OCI-LY7 (cell line): ENCODE data around the gene PNPLA6.

ENCODE experiments used
- EZH2phosphoT487 ChIP-seq: fragments of 200-600 bp; sonication (generic); IDR thresholded peaks from 2 replicates; pipeline ENCODE4 v1.6.1; 2018; ENCODE audit warnings: low read depth, borderline replicate concordance, mild to moderate bottlenecking, mixed run types, antibody characterized with exemption, low read length, moderate library complexity, mixed read lengths
- TF ChIP-seq, protein P1 (sequence below): fragments of 200-600 bp; sonication (generic); conservative IDR thresholded peaks from 2 replicates; pipeline ENCODE4 v1.5.1; 2014; ENCODE audit warnings: mild to moderate bottlenecking, antibody characterized with exemption, low read length, moderate library complexity, mixed read lengths

DNA sequence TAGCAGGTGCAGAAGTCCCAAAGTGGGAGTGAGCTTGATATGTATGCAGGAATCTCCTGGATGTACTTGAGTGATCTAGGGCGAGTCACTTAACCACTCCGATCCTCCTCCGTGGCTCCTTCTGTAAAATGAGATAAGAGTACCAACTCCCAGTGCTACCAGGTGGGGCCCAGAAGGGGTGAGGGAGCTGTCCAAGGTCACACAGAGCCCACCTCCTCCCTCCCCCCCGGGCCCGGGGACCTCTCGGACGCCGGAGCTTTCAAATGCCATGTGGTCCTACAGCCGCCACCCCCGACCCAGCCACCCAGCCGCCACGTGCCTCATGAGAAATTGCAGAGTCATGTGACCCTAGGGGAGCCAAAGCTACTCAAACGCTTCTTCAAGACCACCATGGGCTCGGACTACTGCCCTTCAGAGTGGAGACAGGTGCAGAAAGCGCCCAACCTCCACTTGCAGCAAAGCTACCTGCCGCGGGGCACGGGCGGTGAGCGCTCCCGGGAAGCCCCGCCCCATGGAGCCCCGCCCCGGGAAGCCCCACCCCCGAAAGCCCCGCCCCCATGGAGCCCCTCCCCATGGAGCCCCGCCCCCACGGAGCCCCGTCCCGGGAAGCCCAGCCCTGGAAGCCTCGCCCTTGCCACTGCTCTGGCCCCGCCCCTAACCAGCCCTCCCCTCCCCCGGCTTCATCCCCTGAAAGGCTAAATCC is 29.7 kb upstream of the PNPLA6 start:
- TF ChIP-seq, protein P1, sequence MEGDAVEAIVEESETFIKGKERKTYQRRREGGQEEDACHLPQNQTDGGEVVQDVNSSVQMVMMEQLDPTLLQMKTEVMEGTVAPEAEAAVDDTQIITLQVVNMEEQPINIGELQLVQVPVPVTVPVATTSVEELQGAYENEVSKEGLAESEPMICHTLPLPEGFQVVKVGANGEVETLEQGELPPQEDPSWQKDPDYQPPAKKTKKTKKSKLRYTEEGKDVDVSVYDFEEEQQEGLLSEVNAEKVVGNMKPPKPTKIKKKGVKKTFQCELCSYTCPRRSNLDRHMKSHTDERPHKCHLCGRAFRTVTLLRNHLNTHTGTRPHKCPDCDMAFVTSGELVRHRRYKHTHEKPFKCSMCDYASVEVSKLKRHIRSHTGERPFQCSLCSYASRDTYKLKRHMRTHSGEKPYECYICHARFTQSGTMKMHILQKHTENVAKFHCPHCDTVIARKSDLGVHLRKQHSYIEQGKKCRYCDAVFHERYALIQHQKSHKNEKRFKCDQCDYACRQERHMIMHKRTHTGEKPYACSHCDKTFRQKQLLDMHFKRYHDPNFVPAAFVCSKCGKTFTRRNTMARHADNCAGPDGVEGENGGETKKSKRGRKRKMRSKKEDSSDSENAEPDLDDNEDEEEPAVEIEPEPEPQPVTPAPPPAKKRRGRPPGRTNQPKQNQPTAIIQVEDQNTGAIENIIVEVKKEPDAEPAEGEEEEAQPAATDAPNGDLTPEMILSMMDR, result no peak
- no peak for TF ChIP-seq EZH2phosphoT487
